K562 (cell line): ENCODE results near the gene DNAJC30. TPM values are rescaled to one million over a fixed set of nuclear protein-coding genes. Genes with fewer than 3 reads are reported as not detected.

ENCODE experiments used
- microRNA counts: library from miRNA; unstranded; fragments of <30 nt; microRNA quantifications from one replicate; lab custom pipeline; 2016
- microRNA-seq: library from miRNA; unstranded; fragments of <30 nt; microRNA quantifications from one replicate; pipeline ENCODE4, GENCODE V29; 2018; ENCODE audit warnings: borderline microRNAs expressed
- polyA plus RNA-seq, 8 experiments: library from polyadenylated mRNA; depleted of rRNA in 4 of 8; stranded (reverse) in 5 of 8; unstranded in 3 of 8; fragments of >200 nt; fragmentation: Nextera tagmentation in 2 of 8; fragmentation: Illumina TruSeq in 1 of 8; extraction: Ambion mirVana in 2 of 8; extraction: Trizol in 1 of 8; gene quantifications; 2 replicates each; pipeline versions ENCODE4 v1.2.1 to v1.2.3, GENCODE V29; 2011 to 2014; ENCODE audit warnings: inconsistent platforms in 1 of 8, missing spikeins in 1 of 8
- small RNA-seq: library from RNA; depleted of rRNA; stranded (forward); fragments of <200 nt; gene quantifications from one replicate; pipeline ENCODE3, GENCODE V24; 2014
- total RNA-seq, 7 experiments: library from RNA; depleted of rRNA in 6 of 7; stranded (reverse); fragments of >200 nt in 6 of 7; fragmentation: Illumina TruSeq in 2 of 7; extraction: Trizol in 2 of 7; gene quantifications; 2 replicates each; pipeline versions ENCODE4 v1.2.1 to v1.2.3, GENCODE V29; 2011 to 2021; ENCODE audit warnings: low replicate concordance in 1 of 7

The DNAJC30 gene
- total and polyA plus RNA-seq, 9 of the 15 experiments (the other 6 are each of a cell fraction or from before 2014, with no cell fraction given), result 1.1 to 11.3 (median 4.6) TPM

MicroRNAs encoded within 50 kb of the gene (microRNA counts, 767-probe panel; counts per million panel counts)
- microRNA hsa-miR-4284 (lab: Ali Mortazavi, UCI), result 3,903 counts per million, percentile 80 among the panel's probes with 10 or more counts

Small RNA genes lying within 50 kb of the gene (microRNA-seq; reads per million reads assigned to microRNA genes)
- not detected for gene MIR4284

Small RNA genes lying within 50 kb of the gene (small RNA-seq; reads per million reads assigned to genes)
- gene MIR4284, result not detected
- gene RN7SL265P, result not detected

Other genes starting within 250 kb of the DNAJC30 start
Only the 7 nearest of the 13 such genes appear.
- gene TBL2, start 104.9 kb downstream of the DNAJC30 start, total RNA-seq (2014; rRNA removed), result 82.1 and 123 TPM in 2 replicates
- 40.0 and 42.0 TPM in 2 replicates for gene TBL2, start 104.9 kb downstream of the DNAJC30 start, total RNA-seq (2014; rRNA removed; fragmentation: Illumina TruSeq; extraction: Trizol)
- gene TBL2, start 104.9 kb downstream of the DNAJC30 start, total RNA-seq (2015; rRNA removed; fragmentation: Illumina TruSeq; extraction: Trizol), result 54.1 and 60.6 TPM in 2 replicates
- gene TBL2, start 104.9 kb downstream of the DNAJC30 start, total RNA-seq (2021), result 70.3 and 70.8 TPM in 2 replicates
- gene TBL2, start 104.9 kb downstream of the DNAJC30 start, polyA plus RNA-seq (2011; rRNA removed), result 47.7 and 49.2 TPM in 2 replicates
- gene TBL2, start 104.9 kb downstream of the DNAJC30 start, polyA plus RNA-seq (2014; fragmentation: Illumina TruSeq; extraction: Trizol), result 43.8 and 48.8 TPM in 2 replicates
- 1 to 10 TPM; 2.5 to 3.0 TPM for gene TBL2, start 104.9 kb downstream of the DNAJC30 start, polyA plus RNA-seq (2014; fragmentation: Nextera tagmentation; extraction: Ambion mirVana)
- 61.5 and 67.3 TPM in 2 replicates for gene TBL2, start 104.9 kb downstream of the DNAJC30 start, polyA plus RNA-seq (2014; rRNA removed)
- gene MLXIPL, start 58.9 kb downstream of the DNAJC30 start, total RNA-seq (2014; rRNA removed), result 6.0 and 8.9 TPM in 2 replicates
- 0.61 and 0.91 TPM in 2 replicates for gene MLXIPL, start 58.9 kb downstream of the DNAJC30 start, total RNA-seq (2014; rRNA removed; fragmentation: Illumina TruSeq; extraction: Trizol)
- 1.4 and 1.7 TPM in 2 replicates for gene MLXIPL, start 58.9 kb downstream of the DNAJC30 start, total RNA-seq (2015; rRNA removed; fragmentation: Illumina TruSeq; extraction: Trizol)
- gene MLXIPL, start 58.9 kb downstream of the DNAJC30 start, total RNA-seq (2021), result 10.2 and 11.8 TPM in 2 replicates
- gene MLXIPL, start 58.9 kb downstream of the DNAJC30 start, polyA plus RNA-seq (2011; rRNA removed), result 0.59 and 3.4 TPM in 2 replicates
- gene MLXIPL, start 58.9 kb downstream of the DNAJC30 start, polyA plus RNA-seq (2014; fragmentation: Illumina TruSeq; extraction: Trizol), result 2.7 and 4.4 TPM in 2 replicates
- under 1 TPM; 0.11 to 0.17 TPM for gene MLXIPL, start 58.9 kb downstream of the DNAJC30 start, polyA plus RNA-seq (2014; fragmentation: Nextera tagmentation; extraction: Ambion mirVana)
- 11.1 and 18.4 TPM in 2 replicates for gene MLXIPL, start 58.9 kb downstream of the DNAJC30 start, polyA plus RNA-seq (2014; rRNA removed)
- 2.3 and 2.5 TPM in 2 replicates for gene VPS37D, start 15.6 kb downstream of the DNAJC30 start, total RNA-seq (2014; rRNA removed)
- 0.26 TPM in 1 of 2 replicates, not detected in the other for gene VPS37D, start 15.6 kb downstream of the DNAJC30 start, total RNA-seq (2014; rRNA removed; fragmentation: Illumina TruSeq; extraction: Trizol)
- 0.25 and 0.38 TPM in 2 replicates for gene VPS37D, start 15.6 kb downstream of the DNAJC30 start, total RNA-seq (2015; rRNA removed; fragmentation: Illumina TruSeq; extraction: Trizol)
- 1.1 and 1.3 TPM in 2 replicates for gene VPS37D, start 15.6 kb downstream of the DNAJC30 start, total RNA-seq (2021)
- gene VPS37D, start 15.6 kb downstream of the DNAJC30 start, polyA plus RNA-seq (2011; rRNA removed), result 0.84 and 1.6 TPM in 2 replicates
- gene VPS37D, start 15.6 kb downstream of the DNAJC30 start, polyA plus RNA-seq (2014; fragmentation: Illumina TruSeq; extraction: Trizol), result 0.39 and 0.42 TPM in 2 replicates
- not detected for gene VPS37D, start 15.6 kb downstream of the DNAJC30 start, polyA plus RNA-seq (2014; fragmentation: Nextera tagmentation; extraction: Ambion mirVana)
- gene VPS37D, start 15.6 kb downstream of the DNAJC30 start, polyA plus RNA-seq (2014; rRNA removed), result 1.3 and 2.1 TPM in 2 replicates
- gene BUD23, start 144 bp upstream of the DNAJC30 start, total RNA-seq (2014; rRNA removed), result 170 and 183 TPM in 2 replicates
- gene BUD23, start 144 bp upstream of the DNAJC30 start, total RNA-seq (2014; rRNA removed; fragmentation: Illumina TruSeq; extraction: Trizol), result 117 and 124 TPM in 2 replicates
- gene BUD23, start 144 bp upstream of the DNAJC30 start, total RNA-seq (2015; rRNA removed; fragmentation: Illumina TruSeq; extraction: Trizol), result 123 and 128 TPM in 2 replicates
- gene BUD23, start 144 bp upstream of the DNAJC30 start, total RNA-seq (2021), result 135 and 144 TPM in 2 replicates
- 115 and 168 TPM in 2 replicates for gene BUD23, start 144 bp upstream of the DNAJC30 start, polyA plus RNA-seq (2011; rRNA removed)
- gene BUD23, start 144 bp upstream of the DNAJC30 start, polyA plus RNA-seq (2014; fragmentation: Illumina TruSeq; extraction: Trizol), result 206 and 216 TPM in 2 replicates
- gene BUD23, start 144 bp upstream of the DNAJC30 start, polyA plus RNA-seq (2014; fragmentation: Nextera tagmentation; extraction: Ambion mirVana), result 100 to 1,000 TPM in 1 of 2 experiments, 10 to 100 TPM in 1; 79.5 to 150 TPM
- gene BUD23, start 144 bp upstream of the DNAJC30 start, polyA plus RNA-seq (2014; rRNA removed), result 270 and 301 TPM in 2 replicates
- 9.1 and 9.9 TPM in 2 replicates for gene STX1A, start 36.2 kb upstream of the DNAJC30 start, total RNA-seq (2014; rRNA removed)
- gene STX1A, start 36.2 kb upstream of the DNAJC30 start, total RNA-seq (2014; rRNA removed; fragmentation: Illumina TruSeq; extraction: Trizol), result 2.3 and 3.9 TPM in 2 replicates
- 6.3 and 9.6 TPM in 2 replicates for gene STX1A, start 36.2 kb upstream of the DNAJC30 start, total RNA-seq (2015; rRNA removed; fragmentation: Illumina TruSeq; extraction: Trizol)
- 8.0 and 8.9 TPM in 2 replicates for gene STX1A, start 36.2 kb upstream of the DNAJC30 start, total RNA-seq (2021)
- gene STX1A, start 36.2 kb upstream of the DNAJC30 start, polyA plus RNA-seq (2011; rRNA removed), result 6.7 and 7.5 TPM in 2 replicates
- gene STX1A, start 36.2 kb upstream of the DNAJC30 start, polyA plus RNA-seq (2014; fragmentation: Illumina TruSeq; extraction: Trizol), result 6.1 and 9.9 TPM in 2 replicates
- gene STX1A, start 36.2 kb upstream of the DNAJC30 start, polyA plus RNA-seq (2014; fragmentation: Nextera tagmentation; extraction: Ambion mirVana), result under 1 TPM; 0.04 to 0.15 TPM
- 11.7 and 15.1 TPM in 2 replicates for gene STX1A, start 36.2 kb upstream of the DNAJC30 start, polyA plus RNA-seq (2014; rRNA removed)
- gene ABHD11, start 55.3 kb upstream of the DNAJC30 start, total RNA-seq (2014; rRNA removed), result 44.2 and 52.6 TPM in 2 replicates
- 11.7 and 13.2 TPM in 2 replicates for gene ABHD11, start 55.3 kb upstream of the DNAJC30 start, total RNA-seq (2014; rRNA removed; fragmentation: Illumina TruSeq; extraction: Trizol)
- gene ABHD11, start 55.3 kb upstream of the DNAJC30 start, total RNA-seq (2015; rRNA removed; fragmentation: Illumina TruSeq; extraction: Trizol), result 17.5 and 17.9 TPM in 2 replicates
- 32.6 and 37.3 TPM in 2 replicates for gene ABHD11, start 55.3 kb upstream of the DNAJC30 start, total RNA-seq (2021)
- gene ABHD11, start 55.3 kb upstream of the DNAJC30 start, polyA plus RNA-seq (2011; rRNA removed), result 18.4 and 18.9 TPM in 2 replicates
- gene ABHD11, start 55.3 kb upstream of the DNAJC30 start, polyA plus RNA-seq (2014; fragmentation: Illumina TruSeq; extraction: Trizol), result 25.5 and 26.3 TPM in 2 replicates
- 1 to 10 TPM; 7.7 to 8.6 TPM for gene ABHD11, start 55.3 kb upstream of the DNAJC30 start, polyA plus RNA-seq (2014; fragmentation: Nextera tagmentation; extraction: Ambion mirVana)
- gene ABHD11, start 55.3 kb upstream of the DNAJC30 start, polyA plus RNA-seq (2014; rRNA removed), result 40.7 and 41.7 TPM in 2 replicates
- gene CLDN3, start 86.8 kb upstream of the DNAJC30 start, total RNA-seq (2014; rRNA removed), result not detected in 2 replicates
- gene CLDN3, start 86.8 kb upstream of the DNAJC30 start, total RNA-seq (2014; rRNA removed; fragmentation: Illumina TruSeq; extraction: Trizol), result not detected in 2 replicates
- not detected in 2 replicates for gene CLDN3, start 86.8 kb upstream of the DNAJC30 start, total RNA-seq (2015; rRNA removed; fragmentation: Illumina TruSeq; extraction: Trizol)
- gene CLDN3, start 86.8 kb upstream of the DNAJC30 start, total RNA-seq (2021), result 0.29 TPM in 1 of 2 replicates, not detected in the other
- gene CLDN3, start 86.8 kb upstream of the DNAJC30 start, polyA plus RNA-seq (2011; rRNA removed), result not detected in 2 replicates
- not detected in 2 replicates for gene CLDN3, start 86.8 kb upstream of the DNAJC30 start, polyA plus RNA-seq (2014; fragmentation: Illumina TruSeq; extraction: Trizol)
- not detected for gene CLDN3, start 86.8 kb upstream of the DNAJC30 start, polyA plus RNA-seq (2014; fragmentation: Nextera tagmentation; extraction: Ambion mirVana)
- gene CLDN3, start 86.8 kb upstream of the DNAJC30 start, polyA plus RNA-seq (2014; rRNA removed), result not detected in 2 replicates